OCI-LY3 (cell line): Measurements from ENCODE around the gene TSC22D1.

ENCODE experiments used
- H2AFZ ChIP-seq: fragments of 200-600, 300-600 bp; shearing (Covaris generic); 2 replicates; pipeline ENCODE4 v1.6.0; 2014; ENCODE audit warnings: antibody characterized with exemption, low read depth, low read length
- H3K27ac ChIP-seq: fragments of 200-600, 300-600 bp; sonication (generic); 2 replicates; pipeline ENCODE4 v1.5.1; 2014; ENCODE audit warnings: mild to moderate bottlenecking, low read length, moderate library complexity, mixed read lengths
- H3K27me3 ChIP-seq: fragments of 200-600, 300-600 bp; sonication (generic); 2 replicates; pipeline ENCODE4 v1.6.1; 2014; ENCODE audit warnings: low read depth, low read length, mixed read lengths
- H3K36me3 ChIP-seq: fragments of 200-600, 300-600 bp; sonication (generic); replicated peaks from 2 replicates; pipeline ENCODE3; 2014; ENCODE audit warnings: low read depth, low read length, mixed read lengths
- H3K4me1 ChIP-seq: fragments of 300-600, 200-600 bp; sonication (generic); 2 replicates; pipeline ENCODE4 v1.6.1; 2014; ENCODE audit warnings: low read length, mixed read lengths
- H3K4me2 ChIP-seq: fragments of 200-600, 300-600 bp; sonication (generic); 2 replicates; pipeline ENCODE4 v1.6.1; 2014; ENCODE audit warnings: low read length, mixed read lengths
- H3K4me3 ChIP-seq: fragments of 300-600, 200-600 bp; sonication (generic); 2 replicates; pipeline ENCODE4 v1.5.1; 2014; ENCODE audit warnings: antibody characterized with exemption, mild to moderate bottlenecking, low read length, moderate library complexity
- H3K79me2 ChIP-seq: fragments of 300-600, 200-600 bp; shearing (Covaris generic); 2 replicates; pipeline ENCODE4 v1.6.1; 2014; ENCODE audit warnings: mild to moderate bottlenecking, low read length, mixed read lengths
- H3K9ac ChIP-seq: fragments of 300-600, 200-600 bp; shearing (Covaris generic); 2 replicates; pipeline ENCODE4 v1.6.0; 2014; ENCODE audit warnings: mild to moderate bottlenecking, low read length, moderate library complexity
- H3K9me3 ChIP-seq: fragments of 200-600, 300-600 bp; shearing (Covaris generic); 2 replicates; pipeline ENCODE4 v1.6.1; 2014; ENCODE audit warnings: low read length, mixed read lengths; ENCODE audit not compliant: insufficient read depth
- H4K20me1 ChIP-seq: fragments of 200-600, 300-600 bp; sonication (generic); 2 replicates; pipeline ENCODE4 v1.6.1; 2016; ENCODE audit warnings: low read length, mixed read lengths; ENCODE audit not compliant: insufficient read depth
- CTCF ChIP-seq: fragments of 200-600, 300-600 bp; sonication (generic); IDR thresholded peaks from 2 replicates; pipeline ENCODE4 v1.5.1; 2014; ENCODE audit warnings: antibody characterized with exemption, low read length, low read depth
- EZH2phosphoT487 ChIP-seq: fragments of 200-600 bp; shearing (Covaris generic); IDR thresholded peaks from 2 replicates; pipeline ENCODE4 v1.6.1; 2018; ENCODE audit warnings: antibody characterized with exemption, mixed run types, low read depth

TSC22D1 gene

GRCh38 chr13:44433863-44434765, 142.0 kb downstream of the TSC22D1 start:
- no peaks in the 10 kb centered on the region for H4K20me1 ChIP-seq
- no peaks in the 10 kb centered on the region for H3K79me2 ChIP-seq
- H3K4me3 ChIP-seq, result peak overlapping the region; percentile 77; the same call in 1 of the 2 replicates
- H3K4me1 ChIP-seq, result peaks cover 18% of the 10 kb centered on the region
- H3K27me3 ChIP-seq, result peaks cover 11% of the 10 kb centered on the region; the same call in 1 of the 2 replicates
- TF ChIP-seq EZH2phosphoT487, result no peak
- TF ChIP-seq CTCF, result no peak
- no peaks in the 10 kb centered on the region for H3K36me3 ChIP-seq
- H2AFZ ChIP-seq, result no peak overlapping the region
- no peak overlapping the region for H3K9ac ChIP-seq
- no peak overlapping the region for H3K27ac ChIP-seq
- peak overlapping the region; percentile 83 for H3K4me2 ChIP-seq
- H3K9me3 ChIP-seq, result no peaks in the 10 kb centered on the region

- no peak overlapping the region for H2AFZ ChIP-seq
- H4K20me1 ChIP-seq, result no peaks in the 10 kb centered on the region
- H3K4me3 ChIP-seq, result no peak overlapping the region
- no peak overlapping the region for H3K27ac ChIP-seq
- peaks cover 1% of the 10 kb centered on the region for H3K36me3 ChIP-seq
- TF ChIP-seq EZH2phosphoT487 (no peak), CTCF (no peak)
- H3K79me2 ChIP-seq, result no peaks in the 10 kb centered on the region
- peaks cover 11% of the 10 kb centered on the region; the same call in 1 of the 2 replicates for H3K27me3 ChIP-seq
- peaks cover 16% of the 10 kb centered on the region for H3K4me1 ChIP-seq
- no peaks in the 10 kb centered on the region for H3K9me3 ChIP-seq
- H3K9ac ChIP-seq, result no peak overlapping the region
- H3K4me2 ChIP-seq, result no peak overlapping the region
Measured at GRCh38 chr13:44432650-44433049, 143.5 kb downstream of the TSC22D1 start.

- Histone ChIP-seq H3K36me3 (peaks cover 2% of the 10 kb centered on the region), H3K4me1 (peaks cover 7% of the 10 kb centered on the region), H3K9me3 (no peaks in the 10 kb centered on the region), H3K4me3 (no peak overlapping the region), H3K79me2 (no peaks in the 10 kb centered on the region), H4K20me1 (no peaks in the 10 kb centered on the region), H3K27ac (no peak overlapping the region), H2AFZ (no peak overlapping the region), H3K4me2 (no peak overlapping the region), H3K9ac (no peak overlapping the region), H3K27me3 (peaks cover 7% of the 10 kb centered on the region; the same call in 1 of the 2 replicates)
- TF ChIP-seq CTCF (no peak), EZH2phosphoT487 (no peak)
Measured at GRCh38 chr13:44431150-44431549, 145.0 kb downstream of the TSC22D1 start.

- no peaks in the 10 kb centered on the region for H4K20me1 ChIP-seq
- H3K9ac ChIP-seq, result no peak overlapping the region
- no peak overlapping the region for H3K27ac ChIP-seq
- H3K9me3 ChIP-seq, result no peaks in the 10 kb centered on the region
- peaks cover 2% of the 10 kb centered on the region for H3K36me3 ChIP-seq
- no peaks in the 10 kb centered on the region for H3K27me3 ChIP-seq
- no peak overlapping the region for H3K4me3 ChIP-seq
- H3K4me2 ChIP-seq, result no peak overlapping the region
- no peaks in the 10 kb centered on the region for H3K79me2 ChIP-seq
- H3K4me1 ChIP-seq, result no peaks in the 10 kb centered on the region
- H2AFZ ChIP-seq, result no peak overlapping the region
- TF ChIP-seq EZH2phosphoT487 (no peak), CTCF (no peak)
Measured at GRCh38 chr13:44429311-44429710, 146.8 kb downstream of the TSC22D1 start.
